Fibroblast of lung (primary cell): Measurements from ENCODE around the gene APP. TPM values are rescaled to one million over a fixed set of nuclear protein-coding genes. Genes with fewer than 3 reads are reported as not detected.

Experiments
- DNase-seq, 2 donors: peaks; one replicate each; pipeline versions ENCODE4 v3.0.0 to v3.0.0-alpha.2; 2010; ENCODE audit warnings: low read depth in 2 of 2
- H2AFZ ChIP-seq: 2 replicates; pipeline ENCODE4 v1.5.1; 2012; ENCODE audit warnings: low read length, control low read depth, inconsistent platforms
- H3K27ac ChIP-seq: 2 replicates; pipeline ENCODE4 v1.5.1; 2011; ENCODE audit warnings: low read length, control low read depth; ENCODE audit not compliant: insufficient read depth
- H3K27me3 ChIP-seq: 2 replicates; pipeline ENCODE4 v1.5.1; 2011; ENCODE audit warnings: mild to moderate bottlenecking, low read length; ENCODE audit not compliant: control insufficient read depth, insufficient read depth
- H3K36me3 ChIP-seq: 2 replicates; pipeline ENCODE4 v1.5.1; 2011; ENCODE audit warnings: low read length; ENCODE audit not compliant: control insufficient read depth, insufficient read depth
- H3K4me1 ChIP-seq: 2 replicates; pipeline ENCODE4 v1.5.1; 2011; ENCODE audit warnings: low read length; ENCODE audit not compliant: control insufficient read depth, insufficient read depth; ENCODE audit errors: extremely low read depth
- H3K4me2 ChIP-seq: 2 replicates; pipeline ENCODE4 v1.5.1; 2011; ENCODE audit warnings: low read length, control low read depth; ENCODE audit not compliant: insufficient read depth; ENCODE audit errors: extremely low read depth
- H3K4me3 ChIP-seq, 4 experiments: fragments of 200-600 bp in 1 of 4; sonication (generic) in 1 of 4; replicated peaks in 1 of 4; 2 replicates each; pipeline ENCODE4 v1.5.1; 2011 to 2016; ENCODE audit warnings: low read length in 4 of 4, low read depth in 3 of 4, mild to moderate bottlenecking in 3 of 4, control low read depth in 2 of 4, inconsistent platforms in 1 of 4, mixed read lengths in 1 of 4; ENCODE audit not compliant: insufficient read depth in 1 of 4; ENCODE audit errors: control extremely low read depth in 1 of 4
- H3K79me2 ChIP-seq: 2 replicates; pipeline ENCODE4 v1.5.1; 2012; ENCODE audit warnings: mild to moderate bottlenecking, low read length, inconsistent platforms; ENCODE audit not compliant: control insufficient read depth, insufficient read depth
- H3K9ac ChIP-seq: 2 replicates; pipeline ENCODE4 v1.5.1; 2011; ENCODE audit warnings: mild to moderate bottlenecking, low read length, control low read depth; ENCODE audit not compliant: insufficient read depth
- H3K9me3 ChIP-seq: 2 replicates; pipeline ENCODE4 v1.5.1; 2012; ENCODE audit warnings: low read depth, low read length; ENCODE audit not compliant: control insufficient read depth, insufficient read depth
- H4K20me1 ChIP-seq: 2 replicates; pipeline ENCODE4 v1.5.1; 2011; ENCODE audit warnings: low read length; ENCODE audit not compliant: control insufficient read depth, insufficient read depth; ENCODE audit errors: extremely low read depth
- CTCF ChIP-seq, 2 donors: IDR thresholded peaks in 1 of 2; conservative IDR thresholded peaks in 1 of 2; 1 replicate in 1 of 2; 2 replicates in 1 of 2; pipeline ENCODE4 v1.5.1; 2011 to 2012; ENCODE audit warnings: low read length in 2 of 2, control low read depth in 1 of 2, inconsistent platforms in 1 of 2, low read depth in 1 of 2, mild to moderate bottlenecking in 1 of 2
- EZH2 ChIP-seq: IDR thresholded peaks from 2 replicates; pipeline ENCODE4 v1.5.1; 2012; ENCODE audit warnings: low read length, control low read depth, mild to moderate bottlenecking; ENCODE audit errors: missing control alignments
- polyA plus RNA-seq, 2 donors: library from polyadenylated mRNA; depleted of rRNA in 1 of 2; stranded (reverse) in 1 of 2; unstranded in 1 of 2; fragments of >200 nt; gene quantifications; 2 replicates each; pipeline ENCODE4 v1.2.1, GENCODE V29; 2011 to 2012; ENCODE audit warnings: missing spikeins in 1 of 2
- total RNA-seq: library from RNA; depleted of rRNA; stranded (reverse); fragments of >200 nt; gene quantifications from 2 replicates; pipeline ENCODE4 v1.2.1, GENCODE V29; 2014

Gene APP
- total and polyA plus RNA-seq, 2 donors (not counting 1 experiment from before 2014, with no cell fraction given), result 633 to 1,088 TPM

- H3K27me3 ChIP-seq, result no peaks in the 10 kb centered on the region
- no peaks in the 10 kb centered on the region for H4K20me1 ChIP-seq
- no peaks in the 10 kb centered on the region for H3K9me3 ChIP-seq
- TF ChIP-seq CTCF (conservative IDR thresholded peaks at IDR 0.05 in 1 of 2, IDR thresholded peaks at IDR 0.05 in 1 of 2; ENCODE audit: low read depth in 1 of 2, low read length in 2 of 2) (no peak), EZH2 (no peak)
- no peak overlapping the region for H3K27ac ChIP-seq
- no peak for DNase-seq
- no peak overlapping the region for H3K4me3 ChIP-seq
- H3K4me2 ChIP-seq, result no peak overlapping the region
- no peaks in the 10 kb centered on the region for H3K79me2 ChIP-seq
- H3K9ac ChIP-seq, result no peak overlapping the region
- H2AFZ ChIP-seq, result no peak overlapping the region
- H3K4me1 ChIP-seq, result no peaks in the 10 kb centered on the region
- H3K36me3 ChIP-seq, result no peaks in the 10 kb centered on the region
Measured at GRCh38 chr21:26207021-26207420, 36.5 kb upstream of the APP start.

- H3K4me2 ChIP-seq, result no peak overlapping the region
- no peaks in the 10 kb centered on the region for H3K9me3 ChIP-seq
- DNase-seq, result peak; percentile 39 to 81
- no peaks in the 10 kb centered on the region for H3K36me3 ChIP-seq
- no peaks in the 10 kb centered on the region for H4K20me1 ChIP-seq
- H3K27me3 ChIP-seq, result no peaks in the 10 kb centered on the region
- no peak overlapping the region for H2AFZ ChIP-seq
- no peak overlapping the region for H3K4me3 ChIP-seq
- no peaks in the 10 kb centered on the region for H3K4me1 ChIP-seq
- no peaks in the 10 kb centered on the region for H3K79me2 ChIP-seq
- peak overlapping the region; percentile 14 for H3K27ac ChIP-seq
- H3K9ac ChIP-seq, result no peak overlapping the region
- TF ChIP-seq CTCF (conservative IDR thresholded peaks at IDR 0.05 in 1 of 2, IDR thresholded peaks at IDR 0.05 in 1 of 2; ENCODE audit: low read depth in 1 of 2, low read length in 2 of 2) (no peak), EZH2 (no peak)
Measured at GRCh38 chr21:26199456-26199855, 28.9 kb upstream of the APP start.

GRCh38 chr21:26195708-26196107, 25.1 kb upstream of the APP start:
- H3K9me3 ChIP-seq, result no peaks in the 10 kb centered on the region
- no peak overlapping the region for H3K4me2 ChIP-seq
- H4K20me1 ChIP-seq, result no peaks in the 10 kb centered on the region
- H3K4me3 ChIP-seq, result no peak overlapping the region
- H2AFZ ChIP-seq, result no peak overlapping the region
- H3K9ac ChIP-seq, result no peak overlapping the region
- no peaks in the 10 kb centered on the region for H3K36me3 ChIP-seq
- no peaks in the 10 kb centered on the region for H3K79me2 ChIP-seq
- no peaks in the 10 kb centered on the region for H3K27me3 ChIP-seq
- TF ChIP-seq EZH2, result no peak
- no peak overlapping the region for H3K27ac ChIP-seq
- DNase-seq, result no peak
- no peaks in the 10 kb centered on the region for H3K4me1 ChIP-seq
